Mononuclear cell (primary cell): Measurements from ENCODE around the gene SLC35E2B. TPM values are rescaled to one million over a fixed set of nuclear protein-coding genes. Genes with fewer than 3 reads are reported as not detected.
"Not testable (repeated sequence)": the region's sequence is repeated elsewhere in the genome, so short reads cannot be mapped to it uniquely, and the experiment has no call there.

Experiments
- H3K27me3 ChIP-seq: 2 replicates; pipeline ENCODE4 v1.6.0; 2011; ENCODE audit warnings: low read length, control low read depth; ENCODE audit not compliant: insufficient read depth
- H3K4me1 ChIP-seq: 2 replicates; pipeline ENCODE4 v1.5.1; 2011; ENCODE audit warnings: mild to moderate bottlenecking, low read length, control low read depth; ENCODE audit not compliant: insufficient read depth
- H3K4me3 ChIP-seq: 2 replicates; pipeline ENCODE4 v1.5.1; 2011; ENCODE audit warnings: mild to moderate bottlenecking, low read length, moderate library complexity
- H3K9me3 ChIP-seq: 2 replicates; pipeline ENCODE4 v1.5.1; 2011; ENCODE audit warnings: low read depth, mild to moderate bottlenecking, control low read depth, low read length
- total RNA-seq: library from RNA; depleted of rRNA; stranded (reverse); fragments of >200 nt; gene quantifications from one replicate; pipeline ENCODE4 v1.2.3, GENCODE V29; 2012

Gene SLC35E2B
- total RNA-seq, 1 donor = 20.5 TPM

- Histone ChIP-seq H3K27me3 (no peaks in the 10 kb centered on the region), H3K4me1 (peaks cover 19% of the 10 kb centered on the region), H3K4me3 (no peak overlapping the region), H3K9me3 (no peaks in the 10 kb centered on the region)
Observed at GRCh38 chr1:1687846-1688245, 4.7 kb downstream of the SLC35E2B start.

- H3K27me3 ChIP-seq = no peaks in the 10 kb centered on the region
- H3K9me3 ChIP-seq = no peaks in the 10 kb centered on the region
- peaks cover 19% of the 10 kb centered on the region for H3K4me1 ChIP-seq
- H3K4me3 ChIP-seq = no peak overlapping the region
Observed at GRCh38 chr1:1684031-1684681, 8.4 kb downstream of the SLC35E2B start.

GRCh38 chr1:1683104-1683905, 9.3 kb downstream of the SLC35E2B start:
- Histone ChIP-seq H3K4me3 (no peak overlapping the region), H3K9me3 (no peaks in the 10 kb centered on the region), H3K27me3 (no peaks in the 10 kb centered on the region), H3K4me1 (peaks cover 24% of the 10 kb centered on the region)

- Histone ChIP-seq H3K27me3 (no peaks in the 10 kb centered on the region), H3K9me3 (no peaks in the 10 kb centered on the region), H3K4me3 (no peak overlapping the region), H3K4me1 (peaks cover 22% of the 10 kb centered on the region)
Observed at GRCh38 chr1:1680912-1681273, 11.7 kb downstream of the SLC35E2B start.

GRCh38 chr1:1680031-1680911, 12.3 kb downstream of the SLC35E2B start:
- Histone ChIP-seq H3K4me1 (peaks cover 18% of the 10 kb centered on the region), H3K9me3 (no peaks in the 10 kb centered on the region), H3K4me3 (no peak overlapping the region), H3K27me3 (no peaks in the 10 kb centered on the region)

- no peaks in the 10 kb centered on the region for H3K27me3 ChIP-seq
- peaks cover 18% of the 10 kb centered on the region for H3K4me1 ChIP-seq
- H3K9me3 ChIP-seq = no peaks in the 10 kb centered on the region
- no peak overlapping the region for H3K4me3 ChIP-seq
Observed at GRCh38 chr1:1678581-1679380, 13.8 kb downstream of the SLC35E2B start.

GRCh38 chr1:1677718-1678580, 14.6 kb downstream of the SLC35E2B start:
- H3K27me3 ChIP-seq = no peaks in the 10 kb centered on the region
- H3K4me1 ChIP-seq = peaks cover 18% of the 10 kb centered on the region
- H3K4me3 ChIP-seq = no peak overlapping the region
- no peaks in the 10 kb centered on the region for H3K9me3 ChIP-seq

GRCh38 chr1:1676087-1676486, 16.5 kb downstream of the SLC35E2B start:
- not testable (repeated sequence) for H3K4me3 ChIP-seq, H3K9me3 ChIP-seq, H3K27me3 ChIP-seq
- H3K4me1 ChIP-seq = peaks cover 18% of the 10 kb centered on the region

GRCh38 chr1:1675218-1675617, 17.4 kb downstream of the SLC35E2B start:
- peaks cover 18% of the 10 kb centered on the region for H3K4me1 ChIP-seq
- not testable (repeated sequence) for H3K9me3 ChIP-seq, H3K27me3 ChIP-seq, H3K4me3 ChIP-seq

- peaks cover 18% of the 10 kb centered on the region for H3K4me1 ChIP-seq
- not testable (repeated sequence) for H3K9me3 ChIP-seq, H3K27me3 ChIP-seq, H3K4me3 ChIP-seq
Observed at GRCh38 chr1:1674806-1675205, 17.8 kb downstream of the SLC35E2B start.

- H3K9me3 ChIP-seq = no peaks in the 10 kb centered on the region
- peaks cover 3% of the 10 kb centered on the region for H3K4me1 ChIP-seq
- no peak overlapping the region for H3K4me3 ChIP-seq
- H3K27me3 ChIP-seq = no peaks in the 10 kb centered on the region
Observed at GRCh38 chr1:1672181-1672965, 20.2 kb downstream of the SLC35E2B start.

GRCh38 chr1:1671365-1672119, 21.1 kb downstream of the SLC35E2B start:
- Histone ChIP-seq H3K27me3 (no peaks in the 10 kb centered on the region), H3K4me3 (no peak overlapping the region), H3K4me1 (no peaks in the 10 kb centered on the region), H3K9me3 (no peaks in the 10 kb centered on the region)

- Histone ChIP-seq H3K4me1 (no peaks in the 10 kb centered on the region), H3K4me3 (no peak overlapping the region), H3K27me3 (no peaks in the 10 kb centered on the region), H3K9me3 (no peaks in the 10 kb centered on the region)
Observed at GRCh38 chr1:1670866-1671265, 21.7 kb downstream of the SLC35E2B start.
